ENCODE measurements around the gene KCNQ1.

Gene KCNQ1

GRCh38 chr11:2549876-2550605 lies 105.2 kb downstream of the KCNQ1 start:
- DNase-seq (ENCODE audit: low spot score) = no peak

GRCh38 chr11:2550606-2550970 lies 105.8 kb downstream of the KCNQ1 start:
- no peak for DNase-seq (ENCODE audit: low spot score)

GRCh38 chr11:2551131-2551530 lies 106.3 kb downstream of the KCNQ1 start:
- DNase-seq (ENCODE audit: low spot score) = no peak

- DNase-seq (ENCODE audit: low spot score) = no peak
Measured at GRCh38 chr11:2552210-2552609, 107.4 kb downstream of the KCNQ1 start.

GRCh38 chr11:2553198-2553597 lies 108.4 kb downstream of the KCNQ1 start:
- DNase-seq (ENCODE audit: low spot score) = no peak

- no peak for DNase-seq (ENCODE audit: low spot score)
Measured at GRCh38 chr11:2553886-2554285, 109.1 kb downstream of the KCNQ1 start.

- DNase-seq (ENCODE audit: low spot score) = no peak
Measured at GRCh38 chr11:2554338-2555207, 109.8 kb downstream of the KCNQ1 start.

- no peak for DNase-seq (ENCODE audit: low spot score)
Measured at GRCh38 chr11:2555336-2555735, 110.5 kb downstream of the KCNQ1 start.

- no peak for DNase-seq (ENCODE audit: low spot score)
Measured at GRCh38 chr11:2555891-2556290, 111.1 kb downstream of the KCNQ1 start.

- DNase-seq (ENCODE audit: low spot score) = no peak
Measured at GRCh38 chr11:2557381-2557780, 112.6 kb downstream of the KCNQ1 start.

GRCh38 chr11:2558397-2558796 lies 113.6 kb downstream of the KCNQ1 start:
- no peak for DNase-seq (ENCODE audit: low spot score)

- DNase-seq (ENCODE audit: low spot score) = no peak
Measured at GRCh38 chr11:2558861-2559526, 114.2 kb downstream of the KCNQ1 start.

GRCh38 chr11:2559527-2560311 lies 114.9 kb downstream of the KCNQ1 start:
- no peak for DNase-seq (ENCODE audit: low spot score)

- no peak for DNase-seq (ENCODE audit: low spot score)
Measured at GRCh38 chr11:2561696-2562581, 117.1 kb downstream of the KCNQ1 start.

GRCh38 chr11:2562890-2563212 lies 118.0 kb downstream of the KCNQ1 start:
- DNase-seq (ENCODE audit: low spot score) = no peak

- no peak for DNase-seq (ENCODE audit: low spot score)
Measured at GRCh38 chr11:2563213-2564007, 118.6 kb downstream of the KCNQ1 start.

GRCh38 chr11:2564008-2564530 lies 119.3 kb downstream of the KCNQ1 start:
- DNase-seq (ENCODE audit: low spot score) = no peak

GRCh38 chr11:2564588-2565425 lies 120.0 kb downstream of the KCNQ1 start:
- DNase-seq (ENCODE audit: low spot score) = no peak
